GM19351 (cell line): ENCODE measurements around the gene CEP85.
"Not testable (repeated sequence)": the region's sequence is repeated elsewhere in the genome, so short reads cannot be mapped to it uniquely, and the experiment has no call there.

Experiments used
- ATAC-seq: cut with Tn5 transposase; IDR thresholded peaks from one replicate; pipeline ENCODE4 v1.9.1; 2021; ENCODE audit warnings: mild to moderate bottlenecking, moderate library complexity; ENCODE audit not compliant: unreplicated experiment

Gene CEP85

GRCh38 chr1:26307363-26307781 lies 73.4 kb downstream of the CEP85 start:
- ATAC-seq, result no peak

- not testable (repeated sequence) for ATAC-seq
These were observed 74.2 kb downstream of the CEP85 start for GRCh38 chr1:26307966-26308899.

- no peak for ATAC-seq
These were observed 80.5 kb downstream of the CEP85 start for GRCh38 chr1:26314501-26314900.

GRCh38 chr1:26315874-26316850 lies 82.2 kb downstream of the CEP85 start:
- no peak for ATAC-seq

GRCh38 chr1:26317146-26317545 lies 83.1 kb downstream of the CEP85 start:
- no peak for ATAC-seq

- ATAC-seq, result peak; percentile 47
These were observed 83.8 kb downstream of the CEP85 start, which contains the start of gene CD52 for GRCh38 chr1:26317612-26318337. TSS of gene CD52 (plus strand) at chr1:26317958. CDS start at chr1:26318018, 60 bp downstream.

- ATAC-seq, result no peak
These were observed 84.5 kb downstream of the CEP85 start for GRCh38 chr1:26318338-26319064.

- no peak for ATAC-seq
These were observed 86.9 kb downstream of the CEP85 start for GRCh38 chr1:26320896-26321295.

- peak; percentile 46 for ATAC-seq
These were observed 87.5 kb downstream of the CEP85 start for GRCh38 chr1:26321315-26322041.

GRCh38 chr1:26322042-26322331 lies 88.0 kb downstream of the CEP85 start:
- ATAC-seq, result no peak

GRCh38 chr1:26323382-26323781 lies 89.4 kb downstream of the CEP85 start:
- ATAC-seq, result no peak

GRCh38 chr1:26324550-26324949 lies 90.5 kb downstream of the CEP85 start:
- no peak for ATAC-seq

GRCh38 chr1:26327956-26328362 lies 94.0 kb downstream of the CEP85 start:
- no peak for ATAC-seq
